DMS 273 (cell line): ENCODE data around the gene TANGO6.
A peak's percentile ranks its signal among the peaks of the same experiment; 100 is the strongest.
"Not testable (repeated sequence)": the region's sequence is repeated elsewhere in the genome, so short reads cannot be mapped to it uniquely, and the experiment has no call there.

Source experiments
- DNase-seq: peaks from one replicate; lab custom pipeline; 2025; ENCODE audit not compliant: unreplicated experiment; lab: John Stamatoyannopoulos, UW

TANGO6 gene

DNA sequence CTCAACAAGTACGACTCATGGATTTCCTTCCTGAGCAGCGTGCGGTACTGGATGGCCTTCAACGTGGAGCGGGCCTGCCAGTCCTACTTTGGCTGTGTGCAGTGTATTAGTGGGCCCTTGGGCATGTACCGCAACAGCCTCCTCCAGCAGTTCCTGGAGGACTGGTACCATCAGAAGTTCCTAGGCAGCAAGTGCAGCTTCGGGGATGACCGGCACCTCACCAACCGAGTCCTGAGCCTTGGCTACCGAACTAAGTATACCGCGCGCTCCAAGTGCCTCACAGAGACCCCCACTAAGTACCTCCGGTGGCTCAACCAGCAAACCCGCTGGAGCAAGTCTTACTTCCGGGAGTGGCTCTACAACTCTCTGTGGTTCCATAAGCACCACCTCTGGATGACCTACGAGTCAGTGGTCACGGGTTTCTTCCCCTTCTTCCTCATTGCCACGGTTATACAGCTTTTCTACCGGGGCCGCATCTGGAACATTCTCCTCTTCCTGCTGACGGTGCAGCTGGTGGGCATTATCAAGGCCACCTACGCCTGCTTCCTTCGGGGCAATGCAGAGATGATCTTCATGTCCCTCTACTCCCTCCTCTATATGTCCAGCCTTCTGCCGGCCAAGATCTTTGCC is 271.1 kb downstream of the TANGO6 start:
- DNase-seq: no peak

DNA sequence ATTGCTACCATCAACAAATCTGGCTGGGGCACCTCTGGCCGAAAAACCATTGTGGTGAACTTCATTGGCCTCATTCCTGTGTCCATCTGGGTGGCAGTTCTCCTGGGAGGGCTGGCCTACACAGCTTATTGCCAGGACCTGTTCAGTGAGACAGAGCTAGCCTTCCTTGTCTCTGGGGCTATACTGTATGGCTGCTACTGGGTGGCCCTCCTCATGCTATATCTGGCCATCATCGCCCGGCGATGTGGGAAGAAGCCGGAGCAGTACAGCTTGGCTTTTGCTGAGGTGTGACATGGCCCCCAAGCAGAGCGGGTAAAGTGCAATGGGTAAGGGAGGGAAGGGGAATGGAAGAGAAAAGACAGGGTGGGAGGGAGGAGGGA is 271.6 kb downstream of the TANGO6 start:
- DNase-seq: no peak

DNA sequence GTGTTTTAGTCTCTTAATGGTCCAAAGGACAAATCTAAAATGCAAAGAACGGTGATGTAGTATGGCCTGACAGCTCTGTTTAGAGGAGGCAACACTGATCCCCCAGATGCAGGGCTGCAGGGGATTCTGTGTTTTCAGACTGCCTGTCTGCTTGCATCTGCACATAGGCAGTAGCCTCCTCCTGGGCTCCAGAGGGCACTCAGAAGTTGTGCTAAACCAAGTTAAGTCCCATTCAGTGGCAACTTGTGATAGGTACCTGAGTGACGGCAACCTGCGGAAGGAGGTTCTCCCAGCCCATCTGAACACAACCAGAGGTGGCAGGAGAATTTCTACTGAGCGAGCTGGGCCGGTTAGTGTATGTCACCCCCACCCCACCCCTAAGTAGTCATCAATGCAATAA is 272.0 kb downstream of the TANGO6 start:
- DNase-seq: no peak

DNA sequence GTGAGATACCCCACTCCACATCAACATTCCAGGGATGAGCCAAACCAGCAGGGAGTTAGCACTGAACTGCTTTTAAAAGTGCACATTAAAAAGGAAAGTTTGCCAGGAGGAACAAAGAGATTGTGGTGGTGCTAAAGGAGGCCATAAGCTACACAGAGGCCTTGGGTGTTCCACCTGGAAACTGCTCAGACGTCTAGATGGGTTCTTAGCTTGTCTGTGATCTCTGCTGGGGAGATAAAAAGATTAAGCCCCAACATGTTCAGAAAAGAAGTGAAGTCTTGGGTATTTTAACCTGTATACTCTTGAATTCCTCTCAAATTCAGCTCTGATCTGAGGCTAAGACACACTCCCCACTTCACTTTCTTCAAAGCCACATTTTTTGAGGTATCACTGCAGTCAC is 272.5 kb downstream of the TANGO6 start:
- DNase-seq: no peak

DNA sequence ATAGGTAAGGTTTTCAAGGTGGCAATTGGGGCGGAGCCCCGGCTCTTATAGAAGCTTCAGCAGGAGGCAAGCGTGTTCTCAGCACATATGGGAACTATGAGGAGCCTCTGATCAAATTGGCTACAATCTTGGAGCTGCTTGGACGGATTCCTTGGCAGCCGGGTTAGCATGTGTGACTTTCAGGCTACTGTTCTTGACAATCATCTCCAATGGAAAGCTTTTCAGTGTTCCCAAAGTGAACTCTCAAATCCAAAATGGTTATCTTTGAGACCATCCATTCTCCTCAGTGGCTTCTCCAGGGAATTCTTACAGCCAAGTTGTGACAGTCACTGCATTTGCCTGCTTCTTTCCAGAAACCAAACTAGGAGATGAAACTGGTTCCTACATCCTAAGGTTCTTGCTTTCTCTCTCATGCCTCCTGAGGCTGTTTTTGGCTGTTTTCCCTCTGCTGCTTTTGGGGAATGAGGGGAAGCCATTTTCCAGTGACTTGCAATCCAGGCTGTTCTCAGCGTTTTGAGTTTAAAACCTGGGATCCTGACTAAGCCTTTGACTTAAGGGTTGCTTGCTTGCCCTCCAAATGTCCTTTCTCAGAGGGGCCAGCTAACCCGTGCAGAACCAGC is 273.0 kb downstream of the TANGO6 start:
- DNase-seq: no peak

DNA sequence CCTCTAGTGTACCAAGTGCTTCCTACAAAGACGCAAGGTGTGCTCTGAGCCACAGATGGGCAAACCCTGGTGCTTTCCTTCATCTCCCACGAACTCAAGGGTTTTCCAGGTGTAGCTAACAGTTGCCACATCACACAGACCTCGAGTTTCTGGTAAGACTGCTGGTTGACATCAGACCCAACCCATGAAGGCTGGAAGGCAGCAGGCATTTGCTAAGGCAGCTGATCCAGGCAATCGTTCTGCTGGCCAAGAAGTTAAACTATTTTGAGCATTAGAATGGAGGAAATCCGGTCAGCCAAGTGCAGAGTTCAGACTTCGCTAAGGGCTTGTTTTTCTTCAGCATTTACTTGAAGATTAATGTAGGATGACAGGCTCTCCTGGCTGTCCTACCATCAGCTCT is 273.6 kb downstream of the TANGO6 start:
- no peak for DNase-seq

DNA sequence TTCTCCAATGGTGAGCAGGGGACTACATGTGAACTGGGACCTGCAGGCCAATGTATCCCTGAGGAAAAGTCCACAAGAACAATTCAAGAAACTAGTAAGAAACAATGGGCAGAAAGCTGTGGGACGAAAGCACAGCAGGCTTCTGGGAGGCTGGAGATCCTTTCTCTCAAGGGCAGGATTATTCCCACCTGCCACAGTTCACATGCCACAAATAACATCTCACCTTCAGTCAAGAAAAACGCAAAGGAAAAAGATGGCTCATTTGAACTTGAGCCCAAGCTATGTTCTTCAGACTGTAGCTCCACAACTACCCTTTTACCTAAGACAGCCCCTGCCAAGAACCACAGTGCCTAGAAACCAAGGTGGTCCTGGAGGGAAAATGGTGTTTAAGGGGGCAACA is 275.1 kb downstream of the TANGO6 start:
- DNase-seq: no peak

DNA sequence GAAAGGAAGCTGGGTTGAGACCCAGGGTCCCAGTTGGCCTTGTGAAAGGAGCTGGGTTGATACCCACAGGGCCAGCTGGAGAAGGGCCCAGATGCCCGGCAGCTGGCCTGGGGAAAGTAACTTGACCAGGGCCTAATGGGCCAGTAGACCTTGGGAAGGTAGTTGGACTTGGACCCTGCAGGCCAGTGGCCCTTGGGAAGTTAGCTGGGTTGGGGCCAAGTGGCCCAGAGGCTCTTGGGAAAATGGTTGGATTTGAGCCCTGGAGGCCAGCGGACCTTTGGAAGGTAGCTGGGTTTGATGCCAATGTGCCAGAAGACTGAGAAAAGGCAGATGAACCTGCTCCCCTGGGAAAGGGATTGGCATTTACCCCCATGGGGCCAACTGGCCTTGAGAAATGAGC is 275.7 kb downstream of the TANGO6 start:
- DNase-seq: no peak

DNA sequence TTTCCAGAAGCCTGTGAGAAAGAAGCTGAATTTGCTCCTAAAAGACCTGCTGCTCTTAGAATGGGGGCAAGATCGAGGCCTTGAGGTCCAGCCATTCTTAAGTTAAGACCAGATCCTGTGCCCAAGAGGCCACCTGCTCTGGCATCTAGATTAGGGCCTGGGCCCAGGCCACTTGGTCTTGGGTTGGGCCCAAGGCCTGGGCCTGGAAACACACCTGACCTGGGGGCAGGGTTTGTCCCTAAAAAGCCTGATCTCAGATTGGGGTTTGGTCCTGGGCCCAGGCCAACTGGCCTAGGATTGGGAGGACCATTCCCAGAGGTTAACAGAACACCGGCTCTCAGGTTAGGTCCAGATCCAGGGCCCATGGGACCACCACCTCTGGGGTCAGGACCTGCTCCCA is 276.2 kb downstream of the TANGO6 start:
- no peak for DNase-seq

DNA sequence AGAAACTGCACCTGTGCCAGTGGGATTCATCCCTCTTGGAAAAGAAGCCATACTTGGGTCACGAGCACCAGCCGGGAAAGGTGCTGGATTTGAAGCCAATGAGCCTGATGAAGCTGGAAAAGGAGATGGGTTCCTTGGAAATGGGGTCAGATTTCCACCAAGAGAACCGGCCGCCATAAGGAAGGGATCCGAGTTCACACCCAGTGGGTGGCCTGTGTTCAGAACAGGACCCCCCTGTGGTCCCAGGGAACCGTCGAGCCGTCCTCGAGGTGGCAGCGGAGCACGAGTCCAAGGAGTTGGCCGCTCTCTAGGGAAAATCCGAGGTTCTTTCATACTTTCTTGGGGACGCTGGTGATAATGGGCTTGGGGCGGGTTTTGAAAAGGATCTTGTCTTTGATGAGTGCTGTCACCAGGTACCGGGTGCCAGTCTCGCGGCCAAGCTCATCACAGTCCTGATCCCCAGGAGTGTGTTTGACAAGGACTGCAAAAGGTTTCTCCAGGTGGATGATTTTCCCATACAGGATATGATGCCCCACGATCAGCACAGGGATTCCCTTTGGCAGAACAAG is 276.8 kb downstream of the TANGO6 start:
- no peak for DNase-seq

DNA sequence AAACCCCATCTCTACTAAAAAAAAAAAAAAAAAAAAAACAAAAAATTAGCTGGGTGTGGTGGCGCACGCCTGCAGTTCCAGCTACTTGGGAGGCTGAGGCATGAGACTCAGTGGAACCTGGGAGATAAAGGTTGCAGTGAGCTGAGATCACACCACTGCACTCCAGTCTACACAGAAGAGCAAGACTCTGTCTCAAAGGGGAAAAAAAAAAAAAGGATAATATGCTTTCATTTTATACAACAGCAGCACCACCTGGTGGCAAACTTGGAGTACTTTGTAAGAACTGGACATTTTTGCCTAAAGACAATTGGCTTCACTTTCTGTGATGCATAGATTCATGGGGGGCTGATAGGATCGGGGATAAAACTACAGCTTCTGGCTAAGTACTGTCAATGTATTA is 280.6 kb downstream of the TANGO6 start:
- peak; percentile 83 for DNase-seq

DNA sequence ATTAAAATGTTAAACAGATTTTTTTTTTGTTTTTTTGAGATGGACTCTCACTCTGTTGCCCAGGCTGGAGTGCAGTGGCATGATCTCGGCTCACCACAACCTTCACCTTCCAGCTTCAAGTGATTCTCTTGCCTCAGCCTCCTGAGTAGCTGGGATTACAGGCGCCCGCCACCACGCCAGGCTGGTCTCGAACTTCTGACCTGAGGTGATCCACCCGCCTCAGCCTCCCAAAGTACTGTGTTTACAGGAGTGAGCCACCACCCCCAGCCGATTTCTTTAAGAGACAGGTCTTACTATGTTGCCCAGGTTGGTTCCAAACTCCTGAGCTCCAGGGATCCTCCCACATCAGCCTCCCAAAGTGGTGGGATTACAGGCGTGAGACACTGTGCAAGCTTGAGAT is 281.1 kb downstream of the TANGO6 start:
- DNase-seq: not testable (repeated sequence)

DNA sequence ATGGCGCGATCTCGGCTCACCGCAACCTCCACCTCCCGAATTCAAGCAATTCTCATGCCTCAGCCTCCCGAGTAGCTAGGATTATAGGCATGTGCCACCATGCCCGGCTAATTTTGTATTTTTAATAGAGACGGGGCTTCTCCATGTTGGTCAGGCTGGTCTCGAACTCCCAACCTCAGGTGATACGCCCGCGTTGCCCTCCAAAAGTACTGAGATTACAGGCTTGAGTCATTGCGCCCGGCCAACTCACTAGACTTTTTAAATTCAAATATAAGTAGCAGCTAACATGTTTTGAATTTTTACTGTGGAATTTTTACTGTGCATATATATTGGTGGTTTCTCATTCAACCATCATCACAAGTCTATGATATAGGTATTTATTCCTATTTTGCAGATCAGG is 281.6 kb downstream of the TANGO6 start:
- DNase-seq: not testable (repeated sequence)

DNA sequence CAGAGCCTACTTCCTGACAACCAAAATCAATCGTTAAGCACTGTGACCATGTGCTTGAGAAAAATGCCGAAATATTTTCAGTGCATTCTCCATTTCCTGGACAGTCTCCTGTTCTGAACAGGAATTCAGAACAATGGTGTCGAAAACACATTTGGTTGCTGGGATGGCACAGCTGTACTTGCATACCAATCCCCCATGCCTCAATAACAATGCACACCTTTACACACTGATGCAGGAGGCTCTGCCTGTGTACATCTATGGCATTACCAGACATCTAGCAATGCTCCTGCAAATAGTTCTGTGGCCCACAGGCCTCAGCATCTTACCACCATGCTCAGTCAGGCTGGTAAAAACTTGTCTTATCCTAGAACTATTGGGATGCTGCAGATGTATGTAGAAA is 282.9 kb downstream of the TANGO6 start:
- DNase-seq: no peak

DNA sequence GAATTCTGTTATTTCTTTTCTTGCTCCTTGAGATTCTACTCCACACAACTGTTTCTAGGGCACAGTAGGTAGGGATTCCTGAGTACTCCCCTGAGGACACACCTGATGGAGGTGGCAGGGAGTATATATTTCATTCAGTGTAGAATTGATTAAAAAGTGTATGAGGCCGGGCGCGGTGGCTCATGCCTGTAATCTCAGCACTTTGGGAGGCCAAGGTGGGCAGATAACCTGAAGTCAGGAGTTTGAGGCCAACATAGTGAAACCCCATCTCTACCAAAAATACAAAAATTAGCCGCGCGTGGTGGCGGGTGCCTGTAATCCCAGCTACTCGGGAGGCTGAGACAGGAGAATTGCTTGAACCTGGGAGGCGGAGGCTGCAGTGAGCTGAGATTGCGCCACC is 283.5 kb downstream of the TANGO6 start:
- not testable (repeated sequence) for DNase-seq

DNA sequence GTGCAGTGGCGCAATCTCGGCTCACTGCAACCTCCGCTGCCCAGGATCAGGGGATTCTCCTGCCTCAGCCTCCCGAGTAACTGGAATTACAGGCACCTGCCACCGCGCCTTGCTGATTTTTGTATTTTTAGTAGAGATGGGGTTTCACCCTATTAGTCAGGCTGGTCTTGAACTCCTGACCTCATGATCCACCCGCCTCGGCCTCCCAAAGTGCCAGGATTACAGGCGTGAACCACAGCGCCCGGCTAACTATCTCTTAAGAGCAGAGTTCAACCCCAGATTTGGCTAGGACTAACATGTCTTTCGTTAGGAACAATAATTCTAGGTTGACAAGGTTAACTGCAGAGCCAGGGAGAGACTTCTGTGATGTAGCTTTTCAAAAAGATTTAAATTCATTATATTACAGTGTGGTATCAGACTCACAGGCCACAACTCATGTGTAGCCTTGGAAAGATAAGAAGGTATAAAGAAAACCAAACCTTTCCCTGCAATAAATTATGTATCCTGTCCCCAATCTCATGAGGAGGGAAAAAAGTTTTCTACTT is 284.7 kb downstream of the TANGO6 start:
- DNase-seq: no peak

DNA sequence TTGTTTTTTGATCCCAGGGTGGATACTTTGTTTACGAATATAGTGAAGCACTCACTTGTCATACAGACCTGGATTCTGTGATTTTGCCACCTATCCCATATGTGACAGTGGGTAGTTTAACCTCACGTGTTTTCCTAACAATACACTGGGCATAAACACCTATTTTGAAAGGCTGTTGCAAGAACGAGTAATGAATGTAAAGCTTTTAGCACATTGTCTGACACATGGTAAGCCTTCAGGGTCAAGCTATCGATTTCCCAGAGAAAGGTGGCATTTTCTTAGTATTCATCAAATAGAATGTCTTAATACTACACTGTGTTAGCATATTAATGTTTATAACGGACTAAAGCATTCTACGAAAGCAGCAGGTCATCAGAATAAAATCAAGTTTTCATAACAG is 287.1 kb downstream of the TANGO6 start:
- DNase-seq: no peak

DNA sequence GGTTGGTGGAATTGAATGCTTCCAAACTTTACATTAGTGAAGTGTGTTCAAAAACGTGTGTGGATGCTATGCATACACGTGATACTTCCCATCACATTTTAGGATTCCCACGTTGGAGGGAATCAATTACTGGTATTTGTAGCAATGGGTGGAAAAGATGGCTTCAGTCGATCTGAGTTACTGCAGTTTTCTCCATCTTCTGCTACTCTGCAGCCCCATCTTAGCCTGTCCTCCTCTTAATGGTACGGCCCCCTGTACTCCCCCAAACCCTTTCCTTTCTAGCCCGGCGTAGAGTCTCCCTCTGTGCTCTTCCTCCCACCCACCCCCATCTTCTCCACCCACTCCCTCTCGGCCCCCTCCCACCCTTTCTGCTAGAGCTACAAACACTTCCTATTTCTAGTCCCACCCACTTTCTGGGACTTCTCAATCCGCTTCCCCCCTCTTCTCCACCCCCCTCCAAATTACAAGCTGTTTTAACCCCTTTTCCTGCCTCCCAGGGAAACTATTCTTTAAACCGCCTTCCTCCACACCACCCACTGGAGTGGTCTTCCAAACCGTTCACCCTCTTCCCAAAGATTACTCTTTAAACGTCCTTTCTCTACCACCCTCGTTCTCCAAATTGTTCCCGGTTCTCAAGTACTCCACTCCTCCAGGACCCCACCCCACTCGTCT is 288.0 kb downstream of the TANGO6 start:
- DNase-seq: peak; percentile 59

DNA sequence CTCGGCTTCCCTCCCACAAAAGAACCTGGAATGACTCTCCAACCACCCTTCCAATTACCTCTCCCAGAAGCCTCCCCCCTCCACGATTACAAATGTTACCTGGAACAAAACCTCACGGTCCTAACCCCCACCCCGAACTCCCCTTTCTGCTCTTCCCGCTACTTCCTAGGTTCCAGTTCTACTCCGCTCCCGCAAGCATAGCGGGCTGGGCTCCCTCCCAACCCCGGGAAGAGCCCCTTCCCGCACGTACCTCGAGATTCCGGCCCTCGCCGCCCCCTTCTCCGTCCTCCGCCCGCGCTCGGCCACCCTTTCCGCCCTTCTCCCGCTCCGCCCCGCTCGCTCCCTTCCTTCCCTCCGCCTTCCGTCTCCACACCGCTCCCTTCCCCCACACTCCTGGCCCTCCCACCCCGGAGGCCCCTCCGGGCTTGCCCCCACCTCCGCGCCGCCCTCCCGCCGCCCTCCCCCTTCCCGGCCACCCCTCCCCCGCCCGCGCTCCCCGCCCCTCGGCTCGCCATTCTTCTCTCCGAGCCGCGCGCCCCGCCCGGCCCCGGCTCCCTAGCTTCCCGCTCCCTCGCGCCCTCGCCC is 288.6 kb downstream of the TANGO6 start:
- peak; percentile 89 for DNase-seq

DNA sequence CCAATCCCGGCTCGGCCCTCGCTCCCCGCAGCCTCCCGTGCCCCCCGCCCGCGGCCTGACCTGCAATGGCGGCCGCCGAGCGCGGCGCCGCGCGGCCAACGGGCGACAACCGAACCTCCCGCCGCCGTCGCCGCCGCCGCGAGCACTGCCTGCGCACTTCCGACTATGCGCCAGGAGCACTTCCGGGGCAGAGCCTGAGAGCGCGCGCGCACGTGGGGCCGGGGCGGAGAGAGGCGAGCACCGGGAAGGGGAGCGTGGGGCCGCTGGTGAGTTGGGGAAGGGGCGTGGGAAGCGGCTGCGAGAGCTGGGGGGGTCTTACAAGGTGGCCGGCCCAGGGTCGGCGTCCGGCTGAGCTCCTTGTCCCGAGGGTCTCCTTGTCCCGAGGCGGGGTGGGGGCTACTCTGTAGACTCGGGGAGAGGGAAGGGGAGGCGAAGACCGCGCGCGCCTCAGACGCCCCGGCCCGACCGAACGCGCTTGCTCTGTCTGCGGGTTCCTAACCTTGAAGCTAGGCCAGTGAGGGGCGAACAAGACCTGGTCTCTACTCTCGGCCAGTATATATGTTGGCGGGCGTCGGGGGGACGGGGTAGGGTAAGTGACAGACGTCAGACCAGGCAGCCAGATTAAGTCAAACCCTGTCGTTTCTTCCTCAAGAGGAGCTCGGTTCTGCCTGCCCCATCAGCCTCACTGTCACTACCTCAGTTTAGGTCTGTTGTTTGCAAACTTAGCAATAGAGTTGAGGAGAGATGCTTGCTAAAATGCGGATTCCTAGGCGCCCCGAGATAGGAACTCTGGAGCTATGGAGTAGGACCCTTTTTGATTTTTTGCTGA is 289.3 kb downstream of the TANGO6 start, which contains the start of the genes CHTF8 and UTP4:
Gene CHTF8, minus strand, starts transcription at position 165 of the 829 bp plus-strand sequence. CDS start 11,130 bp downstream, outside the sequence.
Gene UTP4, plus strand, starts transcription at position 226 of the 829 bp plus-strand sequence. CDS start 811 bp downstream, outside the sequence.
- peak; percentile 94 for DNase-seq
